Left renal pelvis (tissue), 4 donors: ENCODE results near the gene PIMREG. TPM values are rescaled to one million over a fixed set of nuclear protein-coding genes. Genes with fewer than 3 reads are reported as not detected.

Experiments used
- DNase-seq, 4 donors: peaks; one replicate each; pipeline ENCODE4 v3.0.0-alpha.2; 2013; ENCODE audit warnings: low read depth in 4 of 4, low spot score in 3 of 4
- polyA plus RNA-seq, 4 donors: library from polyadenylated mRNA; unstranded; fragments of 120-200 nt; gene quantifications; one replicate each; pipeline ENCODE4 v1.2.1, GENCODE V29; 2013; ENCODE audit not compliant: insufficient read length in 4 of 4

The PIMREG gene, protein sequence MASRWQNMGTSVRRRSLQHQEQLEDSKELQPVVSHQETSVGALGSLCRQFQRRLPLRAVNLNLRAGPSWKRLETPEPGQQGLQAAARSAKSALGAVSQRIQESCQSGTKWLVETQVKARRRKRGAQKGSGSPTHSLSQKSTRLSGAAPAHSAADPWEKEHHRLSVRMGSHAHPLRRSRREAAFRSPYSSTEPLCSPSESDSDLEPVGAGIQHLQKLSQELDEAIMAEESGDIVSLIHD
- 10 to 100 TPM; 12.0 to 24.1 (median 19.9) TPM for polyA plus RNA-seq

DNA sequence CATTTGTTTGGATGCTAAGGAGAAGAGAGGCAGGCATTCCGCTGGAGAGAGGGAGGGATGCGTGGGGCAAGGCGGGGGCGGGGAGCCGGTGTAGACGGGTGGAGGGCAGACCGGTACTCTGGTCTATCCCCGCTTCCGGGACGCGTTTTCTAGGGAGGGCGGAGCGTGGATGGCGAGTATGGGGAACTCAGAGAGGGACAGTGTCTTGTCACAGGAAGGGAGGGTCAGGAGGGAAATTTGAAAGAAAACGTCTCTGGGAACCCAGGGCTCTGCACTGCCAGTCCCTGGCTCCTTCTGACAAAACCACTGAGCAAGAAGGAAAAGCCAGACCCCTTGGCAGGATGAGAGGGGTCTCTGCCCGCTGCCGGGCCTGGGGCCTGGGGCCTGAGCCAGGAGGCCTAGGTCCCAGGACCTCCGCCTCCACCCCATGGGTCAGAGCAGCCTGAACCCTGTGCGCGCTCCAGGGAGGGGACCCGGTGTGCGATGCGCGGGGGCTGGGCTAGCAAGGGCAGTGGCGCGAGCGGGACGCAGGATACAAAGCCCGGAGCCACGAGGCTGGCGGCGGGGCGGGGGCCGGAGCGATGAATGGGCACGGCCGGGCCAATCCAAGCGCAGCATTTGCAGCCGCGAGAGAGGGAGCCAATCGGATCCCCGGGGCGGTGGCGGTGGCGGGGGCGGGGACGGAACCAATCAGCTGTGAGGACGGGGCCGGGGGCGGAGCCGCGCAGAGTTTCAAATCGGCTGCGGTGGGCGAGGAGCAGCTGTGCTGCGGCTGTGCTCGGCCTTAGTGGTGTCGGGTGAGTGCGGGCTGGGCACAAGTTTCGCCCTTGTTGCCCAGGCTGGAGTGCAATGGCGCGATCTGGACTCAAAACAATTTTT, at the start of gene PIMREG:
Gene PIMREG, plus strand, starts transcription at position 764 of the 879 bp plus-strand sequence. CDS start 656 bp downstream, outside the sequence.
- peak; percentile 79 to 84 (median 80) for DNase-seq

DNA sequence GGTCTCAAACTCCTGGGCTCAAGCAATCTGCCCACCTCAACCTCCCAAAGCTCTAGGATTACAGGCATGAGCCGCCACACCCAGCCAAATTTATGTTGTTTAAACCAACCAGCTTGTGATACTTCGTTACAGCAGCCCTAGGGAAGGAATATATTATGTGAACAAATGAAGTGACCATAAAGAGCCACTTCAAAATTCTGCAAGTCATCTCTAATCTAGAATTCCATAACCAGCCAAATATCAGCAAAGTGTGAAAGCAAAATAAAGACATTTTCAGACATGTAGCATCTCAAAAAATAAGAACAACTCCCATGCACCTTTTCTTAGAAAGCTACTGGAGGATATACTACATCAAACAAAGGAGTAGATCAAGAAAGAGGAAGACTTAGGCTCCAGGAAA, 45.3 kb upstream of the PIMREG start:
- DNase-seq, result no peak

DNA sequence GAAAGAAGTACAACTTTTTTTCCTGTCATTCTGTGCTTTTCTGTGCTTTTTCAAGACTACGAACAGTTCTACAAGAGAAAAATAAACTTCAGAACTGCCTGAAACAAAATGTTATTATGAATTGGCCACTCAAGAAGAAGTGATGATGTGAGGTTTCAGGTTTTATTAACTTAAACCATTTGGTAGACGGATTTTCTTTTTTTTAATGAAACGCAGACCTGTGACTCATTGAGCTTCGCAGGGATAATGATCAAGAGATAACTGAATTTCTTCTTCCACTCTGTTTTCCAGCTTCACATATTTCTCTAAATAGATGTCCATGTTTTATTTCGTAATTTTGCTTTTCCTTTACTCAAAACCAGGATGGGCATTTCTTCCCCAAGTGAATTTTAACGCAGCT, 42.0 kb upstream of the PIMREG start:
- no peak for DNase-seq

DNA sequence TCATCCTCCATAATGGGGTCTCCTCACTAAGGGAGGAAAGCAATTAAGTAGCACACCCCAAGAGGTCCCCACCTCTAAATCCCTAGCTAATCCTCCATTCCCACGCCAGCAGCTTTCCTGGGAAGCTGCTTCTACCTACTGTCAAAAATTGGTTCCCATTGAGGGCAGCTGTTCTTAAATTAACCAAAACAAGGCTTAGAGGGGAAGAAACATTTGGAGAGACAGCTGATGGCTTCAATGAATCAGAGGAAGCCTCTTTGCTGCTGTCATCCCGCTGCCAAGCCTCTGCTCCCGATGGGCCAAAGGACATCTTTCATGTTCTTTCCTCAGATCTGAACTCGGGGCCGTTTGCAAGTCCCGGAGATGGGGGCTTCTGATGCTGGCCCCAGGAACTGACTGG, 36.0 kb upstream of the PIMREG start:
- DNase-seq, result no peak

DNA sequence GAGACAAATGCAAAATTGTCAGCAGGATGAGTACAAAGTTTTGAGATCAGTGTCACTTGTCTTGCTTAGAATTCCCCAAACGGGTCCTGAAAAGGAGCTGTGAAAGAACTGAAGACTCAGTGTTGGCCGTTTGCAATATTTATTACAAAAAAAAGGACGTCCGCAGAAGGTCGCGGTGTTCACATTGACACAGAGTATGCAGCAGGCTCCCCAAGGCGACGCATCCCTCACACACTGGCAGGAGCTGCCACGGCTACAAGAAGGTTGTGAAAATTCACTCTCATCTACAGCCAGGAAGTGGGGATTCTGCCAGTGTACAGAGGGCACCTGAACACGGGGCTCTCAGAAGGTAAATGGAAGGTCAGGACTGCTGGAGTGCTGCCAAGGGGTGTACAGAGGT, 35.5 kb upstream of the PIMREG start:
- no peak for DNase-seq

DNA sequence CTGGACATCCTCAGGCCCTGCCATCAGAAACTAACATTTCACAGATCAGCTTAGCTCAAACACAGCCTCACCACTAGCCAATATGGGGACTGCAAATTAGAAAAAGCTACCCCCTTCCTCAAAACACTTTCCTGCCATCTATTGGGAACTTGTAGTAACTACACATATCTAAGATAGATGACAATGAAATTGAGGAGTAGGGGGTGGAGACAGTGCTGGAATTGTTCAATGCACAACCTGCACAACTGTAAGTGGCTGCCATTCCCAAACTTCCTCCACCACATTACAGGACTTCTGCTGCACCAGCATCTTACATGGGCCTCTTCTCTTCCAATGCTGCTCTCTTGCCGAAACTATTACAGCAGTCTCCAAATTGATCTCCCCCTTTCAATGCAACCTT, 31.2 kb upstream of the PIMREG start:
- DNase-seq, result no peak

DNA sequence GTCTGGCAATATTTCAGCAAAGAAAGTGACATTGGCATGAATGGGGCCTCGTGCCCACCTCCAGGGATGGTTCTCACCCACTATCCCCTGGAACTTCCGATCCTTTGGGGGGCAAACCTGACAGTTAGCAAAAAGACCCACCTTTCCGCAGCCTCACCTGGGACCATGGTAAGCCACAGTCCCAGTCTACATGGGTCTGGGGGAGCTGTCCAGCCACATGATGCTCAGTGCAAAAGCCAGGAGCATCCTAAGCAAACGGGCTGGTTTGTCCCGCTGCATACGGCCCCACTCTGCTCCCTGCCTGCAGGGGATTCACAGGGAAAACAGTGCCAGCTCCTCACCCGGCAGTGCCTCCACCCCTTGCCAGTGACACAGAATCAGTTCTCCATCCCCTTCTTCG, 28.6 kb upstream of the PIMREG start:
- no peak for DNase-seq

DNA sequence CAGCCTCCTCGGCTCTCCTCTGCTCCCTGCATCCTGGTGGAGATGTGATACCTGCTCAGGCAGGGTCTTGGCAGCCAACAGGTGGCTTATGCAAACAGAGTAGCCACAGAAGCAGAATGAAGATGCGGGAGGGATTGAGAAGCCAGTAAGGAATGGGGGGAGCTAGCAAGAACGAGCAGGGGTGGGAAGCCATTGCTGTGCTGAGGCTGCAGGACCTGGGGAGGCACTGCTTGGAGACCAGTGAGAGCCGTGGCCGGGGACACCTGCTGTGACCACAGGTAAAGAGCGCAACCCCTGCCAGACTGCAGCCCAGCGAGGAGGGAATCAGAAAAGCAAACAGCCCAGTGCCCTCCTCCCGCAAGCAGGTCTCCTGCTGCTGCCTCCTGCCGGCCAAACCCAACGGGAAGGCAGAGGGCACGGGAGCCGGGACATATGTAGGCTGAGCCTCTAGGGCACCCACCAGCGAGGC, 24.0 kb upstream of the PIMREG start:
- no peak for DNase-seq

DNA sequence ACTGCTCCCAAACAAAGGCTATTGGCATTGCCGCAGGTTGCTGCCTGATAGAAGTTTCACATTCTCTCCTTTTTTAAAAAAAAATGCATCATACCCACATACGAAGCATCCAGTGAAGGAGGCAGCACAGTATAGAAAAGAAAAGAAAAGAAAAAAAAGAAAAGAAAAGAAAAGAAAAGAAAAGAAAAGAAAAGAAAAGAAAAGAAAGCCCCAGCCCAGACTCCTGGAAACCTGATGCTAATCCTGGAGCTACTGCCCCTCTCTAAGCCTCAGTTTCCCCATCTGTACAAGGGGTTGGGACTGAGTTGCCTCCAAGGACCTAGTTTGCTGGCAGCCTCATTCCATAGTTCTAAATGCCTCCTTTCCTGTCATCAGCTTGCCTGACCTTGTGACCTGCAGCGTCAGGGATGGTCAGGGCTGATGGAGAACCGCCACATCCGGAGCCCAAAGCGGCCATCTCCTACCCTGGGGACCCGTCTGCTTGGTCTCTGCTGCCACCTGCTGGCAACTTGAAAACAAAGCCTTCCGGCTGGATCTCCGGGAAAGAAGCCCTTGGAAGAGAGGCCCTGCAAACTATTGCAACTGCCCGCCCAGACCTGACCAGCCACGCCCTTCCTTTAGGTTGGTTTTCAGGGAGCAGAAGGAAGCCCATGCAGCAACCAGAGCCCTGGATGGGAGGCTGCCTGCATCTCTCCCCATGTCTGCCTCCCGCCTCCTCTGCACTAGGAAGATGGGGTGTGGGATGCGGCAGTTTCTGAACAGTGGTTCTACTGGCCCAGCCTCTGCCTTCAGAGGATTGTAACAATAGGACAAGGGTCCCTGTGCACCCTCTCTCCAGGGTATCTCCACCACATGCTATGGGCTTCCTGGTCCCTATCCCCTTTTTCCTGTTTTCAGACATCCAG, 22.3 kb upstream of the PIMREG start:
- peak in 2 of 4 donors; percentile 56 to 58 for DNase-seq

DNA sequence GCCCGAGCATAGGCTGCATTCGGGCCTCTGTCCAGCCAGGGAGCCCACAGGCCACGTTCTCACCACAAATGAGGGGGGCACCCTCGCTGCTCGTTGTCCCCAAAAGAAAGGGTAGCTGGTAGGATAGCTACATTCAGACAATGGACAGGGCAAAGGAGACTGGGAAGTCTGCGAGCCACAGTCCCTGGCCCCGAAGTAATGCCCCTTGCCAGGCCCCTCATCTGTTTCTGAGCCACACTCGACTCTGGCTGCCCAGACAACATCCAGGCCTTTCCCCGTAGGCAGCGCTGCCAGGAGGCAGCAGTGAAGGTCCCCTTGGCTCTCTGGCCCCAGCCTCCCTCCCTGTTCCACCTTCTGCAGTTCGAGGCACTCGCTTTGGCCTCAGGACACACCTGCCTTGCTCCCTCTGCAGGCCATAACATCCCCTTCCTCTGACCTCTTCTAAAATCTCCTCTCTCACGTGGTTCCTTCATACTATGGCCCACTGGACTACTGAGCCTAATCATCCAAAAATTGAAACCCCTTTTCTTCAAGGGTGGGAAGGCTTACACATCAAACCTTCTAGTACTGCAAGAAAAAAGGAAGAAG, 21.5 kb upstream of the PIMREG start:
- no peak for DNase-seq

DNA sequence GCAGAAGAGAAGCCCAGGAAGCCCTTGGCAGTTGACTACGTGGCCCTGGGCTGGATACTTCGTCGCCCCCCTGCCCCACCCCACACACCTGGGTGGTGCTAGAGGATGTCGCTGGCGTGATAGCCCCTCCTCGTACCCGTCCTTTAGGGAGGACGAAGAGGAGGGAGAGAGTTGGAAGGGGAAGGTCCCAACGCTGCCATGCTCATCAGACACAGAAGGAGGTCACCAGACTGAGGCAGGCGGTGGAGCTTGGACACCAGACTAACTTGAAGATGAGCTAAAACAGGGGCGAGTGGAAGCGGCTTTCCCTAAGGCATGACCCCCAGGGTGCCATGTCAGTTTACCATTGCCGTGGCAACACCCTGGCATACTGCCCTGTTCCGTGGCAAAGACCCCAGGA, 20.3 kb upstream of the PIMREG start:
- no peak for DNase-seq

DNA sequence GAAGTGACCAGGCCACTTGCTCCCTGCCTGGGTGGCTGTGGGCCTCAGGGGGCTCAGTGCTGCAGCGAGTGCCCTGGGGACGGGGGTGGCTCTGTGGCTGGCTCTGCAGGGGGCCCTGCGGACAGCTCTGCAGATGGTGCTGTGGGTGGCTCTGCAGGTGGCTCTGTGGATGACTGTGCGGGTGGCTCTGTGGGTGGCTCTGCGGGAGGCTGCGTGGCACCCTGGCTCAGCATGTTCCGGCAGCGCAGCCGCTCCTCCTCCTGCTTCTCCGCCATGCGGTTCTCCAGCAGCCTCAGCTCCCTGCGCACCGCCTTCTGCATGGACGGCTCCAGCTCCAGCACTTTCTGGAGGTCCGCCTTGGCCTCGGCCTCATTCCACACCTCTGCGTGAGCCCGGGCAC, 18.8 kb upstream of the PIMREG start:
- DNase-seq, result no peak

DNA sequence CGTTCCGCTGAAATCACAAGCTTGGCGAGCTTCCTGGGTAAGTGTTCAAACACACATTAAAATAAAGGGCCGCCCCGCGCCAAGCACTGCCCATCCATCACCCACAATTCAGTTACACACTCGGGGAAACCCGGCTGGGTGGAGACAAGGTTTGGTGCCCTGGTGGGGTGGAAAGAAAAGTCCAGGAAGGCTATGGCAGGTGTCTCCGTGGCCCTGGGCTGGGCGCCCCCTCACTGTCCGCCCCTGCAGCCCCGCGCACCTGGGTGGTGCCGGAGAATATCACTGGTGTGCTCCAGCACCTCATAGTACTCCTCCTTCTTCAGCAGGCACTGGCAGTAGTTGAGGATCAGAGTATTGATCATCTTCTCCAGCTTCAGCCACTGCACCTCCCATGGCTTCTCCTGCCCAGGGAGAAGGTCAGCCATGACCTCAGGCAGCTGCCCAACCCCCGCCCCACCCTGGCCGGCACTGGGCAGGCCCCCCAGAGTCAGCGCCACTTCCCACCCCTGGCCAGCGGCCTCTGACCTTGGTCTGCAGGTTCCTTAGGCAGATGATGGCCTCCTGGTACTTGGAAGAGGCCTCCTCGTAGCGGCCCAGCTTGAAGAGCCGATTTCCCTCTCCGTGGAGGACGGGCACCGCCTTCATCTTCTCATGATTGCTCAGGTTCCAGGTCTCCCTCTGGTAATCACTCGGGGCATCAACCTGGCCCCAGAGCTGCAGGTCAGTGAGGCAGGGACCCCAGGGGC, 17.7 kb upstream of the PIMREG start:
- no peak for DNase-seq

DNA sequence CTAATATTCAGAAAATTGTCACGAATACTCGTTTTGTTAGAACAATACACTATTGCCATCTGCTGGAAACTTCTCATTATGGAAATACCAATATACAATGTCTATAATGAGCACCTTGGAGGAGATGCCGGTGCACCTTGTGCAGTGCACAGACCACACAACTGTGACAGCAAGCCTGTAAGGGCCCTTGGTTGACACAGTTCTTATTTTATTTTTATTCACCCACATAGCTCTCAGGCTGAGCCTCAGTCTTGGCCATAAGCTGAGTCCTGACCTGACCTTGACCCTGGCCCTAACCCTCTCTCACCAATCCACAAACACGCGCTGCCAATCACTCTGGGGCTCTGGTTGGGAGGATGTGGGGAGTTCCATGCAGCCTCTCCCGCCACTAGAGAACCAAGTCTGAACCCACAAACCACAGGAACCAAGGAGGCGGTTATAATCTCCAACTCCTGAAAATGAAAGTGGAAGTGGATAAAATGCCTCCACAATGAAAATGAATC, 16.9 kb upstream of the PIMREG start:
- DNase-seq, result no peak

DNA sequence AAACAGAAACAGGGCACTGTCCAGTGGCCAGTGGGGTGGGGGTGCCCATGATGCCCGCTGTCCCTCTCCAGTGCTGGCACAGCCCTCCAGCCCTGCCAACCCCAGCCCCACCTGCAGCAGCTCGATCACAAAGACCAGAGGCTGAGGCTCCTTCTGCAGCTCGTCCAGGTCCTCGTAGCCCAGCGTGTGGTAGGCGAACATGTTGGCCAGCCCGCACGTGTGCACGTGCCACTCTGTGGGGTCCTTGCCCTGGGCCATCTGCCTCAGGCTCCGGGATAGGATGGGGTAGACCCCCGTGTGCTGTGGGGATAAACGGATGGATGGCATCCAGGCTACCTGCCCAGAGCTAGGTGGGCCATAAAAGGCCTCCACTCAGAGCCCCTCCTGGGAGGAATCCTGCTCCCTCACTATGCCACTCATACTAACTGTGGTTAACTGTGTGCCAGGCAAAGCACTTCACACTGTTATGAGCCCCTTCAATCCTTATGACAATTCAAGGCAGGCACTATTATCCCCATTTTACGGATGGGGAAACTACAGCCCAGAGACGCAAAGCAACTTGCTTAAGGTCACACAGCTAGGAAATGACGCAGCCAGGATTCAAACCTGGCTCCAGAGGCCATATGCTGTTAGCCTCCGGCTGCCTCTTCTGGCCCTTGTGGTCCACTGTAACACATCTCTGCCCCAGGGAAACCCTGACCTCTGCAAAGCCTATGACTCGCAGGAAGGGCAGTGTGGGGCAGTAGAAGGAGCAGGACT, 15.9 kb upstream of the PIMREG start:
- DNase-seq, result no peak

DNA sequence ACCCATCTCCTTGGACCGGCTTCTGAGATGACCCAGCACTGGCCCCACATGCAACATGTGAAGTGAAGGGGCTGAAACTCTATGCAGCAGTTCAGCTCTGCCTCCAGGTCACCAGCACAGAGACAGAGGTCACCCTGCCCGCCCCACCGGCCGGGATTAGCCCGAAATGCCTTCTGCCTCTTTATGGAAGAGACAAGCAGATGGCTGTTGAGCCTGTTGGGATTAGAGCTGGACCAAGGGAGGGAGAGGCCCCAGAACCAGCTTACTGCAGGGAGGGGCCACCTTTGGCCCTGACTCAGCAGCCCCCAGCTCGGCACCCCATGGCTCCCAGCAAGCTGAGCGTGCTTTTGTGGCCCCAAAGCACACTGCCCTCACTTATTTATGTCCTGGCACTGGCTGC, 15.0 kb upstream of the PIMREG start:
- DNase-seq, result no peak

DNA sequence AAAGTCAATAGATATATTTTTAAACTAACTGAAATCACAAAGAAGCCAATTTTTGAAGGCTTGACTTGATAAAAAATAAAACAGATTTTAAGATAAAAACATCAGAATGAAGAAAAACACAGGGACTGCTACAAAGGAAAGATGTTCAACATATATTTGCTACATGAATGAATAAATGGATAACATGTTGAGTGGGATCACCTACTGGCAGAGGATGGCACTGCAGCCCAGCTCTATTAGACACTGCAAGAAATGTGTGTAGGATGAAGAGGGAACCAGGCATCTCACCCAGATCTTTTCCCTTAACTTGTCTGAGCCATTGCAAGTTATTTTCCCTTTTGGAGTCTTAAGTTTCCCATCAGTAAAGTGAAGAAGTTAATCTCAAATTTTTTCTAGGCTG, 13.5 kb upstream of the PIMREG start:
- DNase-seq, result no peak

DNA sequence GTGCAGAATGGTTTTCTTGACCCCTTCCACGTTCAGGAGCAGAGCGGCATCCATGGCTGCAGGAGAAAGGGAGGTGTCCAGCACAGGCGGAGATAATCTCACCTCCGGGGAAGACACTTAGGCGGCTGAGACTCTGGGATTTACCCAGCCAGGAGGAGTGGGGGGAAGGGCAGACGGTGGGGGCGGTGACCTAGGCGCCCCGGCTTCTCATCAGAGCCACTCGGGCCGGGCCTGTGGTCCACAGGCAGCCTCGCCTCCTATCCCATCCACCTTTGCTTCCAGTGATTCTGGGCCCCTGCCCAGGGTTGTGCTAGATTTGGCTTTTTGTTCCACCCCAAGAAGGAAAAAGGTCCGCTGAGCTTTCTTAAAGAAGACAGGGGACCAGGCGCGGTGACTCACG, 9.2 kb upstream of the PIMREG start, which contains the start of gene AIPL1:
Gene AIPL1, minus strand, starts transcription at position 71 of the 400 bp plus-strand sequence. Its CDS starts 17 bp downstream, at position 54.
- DNase-seq, result no peak

DNA sequence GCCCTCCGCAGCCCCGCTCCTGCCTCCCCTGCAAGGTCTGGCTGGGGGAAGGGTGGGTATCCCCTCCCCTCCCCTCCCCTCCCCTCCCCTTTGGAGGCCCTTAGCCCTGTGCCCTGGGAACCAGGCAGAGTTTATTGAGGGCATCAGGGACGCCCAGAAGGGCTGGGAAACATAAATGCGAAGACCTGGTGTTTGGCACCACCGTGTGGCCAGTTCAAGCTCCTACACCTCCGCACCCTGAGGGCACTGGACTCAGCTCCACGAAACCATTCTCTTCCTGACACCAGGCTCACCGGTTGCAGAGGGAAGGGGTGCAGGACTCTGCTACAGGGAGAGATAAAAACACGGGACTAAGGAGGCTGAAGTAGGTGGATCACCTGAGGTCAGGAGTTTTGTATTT, 8.3 kb upstream of the PIMREG start:
- DNase-seq, result no peak
